Breast epithelium (tissue), 3 donors: ENCODE results near the gene SLC25A38.

Experiments used
- CTCF ChIP-seq, 3 donors: fragments of 450-650 bp; IDR thresholded peaks; one replicate each; pipeline ENCODE4 v1.5.1; 2016 to 2017; ENCODE audit warnings: antibody characterized with exemption in 3 of 3, mild to moderate bottlenecking in 3 of 3, moderate library complexity in 3 of 3
- POLR2A ChIP-seq: fragments of 450-650 bp; IDR thresholded peaks from one replicate; pipeline ENCODE4 v1.6.1; 2016; ENCODE audit warnings: antibody characterized with exemption, mild to moderate bottlenecking, moderate library complexity
- POLR2AphosphoS5 ChIP-seq, 3 donors: sonication (generic); formaldehyde crosslinking; IDR thresholded peaks; one replicate each; pipeline ENCODE4 v1.6.1; 2017; ENCODE audit warnings: antibody characterized with exemption in 3 of 3

GRCh38 chr3:39339086-39339485, 44.1 kb upstream of the SLC25A38 start:
- TF ChIP-seq CTCF (IDR thresholded peaks at IDR 0.05) (no peak), POLR2A (no peak), POLR2AphosphoS5 (IDR thresholded peaks at IDR 0.05) (no peak)
